NT2/D1 (cell line): ENCODE data around the gene MRPL11.
"Not testable (repeated sequence)": the region's sequence is repeated elsewhere in the genome, so short reads cannot be mapped to it uniquely, and the experiment has no call there.

Source experiments
- DNase-seq: peaks from one replicate; pipeline ENCODE4 v3.0.0-alpha.2; 2011; ENCODE audit warnings: low read depth, low spot score
- H3K27me3 ChIP-seq: 2 replicates; pipeline ENCODE4 v1.6.0; 2011; ENCODE audit warnings: mild to moderate bottlenecking; ENCODE audit not compliant: insufficient read length, insufficient read depth
- H3K36me3 ChIP-seq: 2 replicates; pipeline ENCODE4 v1.6.1; 2011; ENCODE audit warnings: mild to moderate bottlenecking, low read length, mixed read lengths; ENCODE audit not compliant: insufficient read depth, insufficient read length
- H3K4me1 ChIP-seq: 2 replicates; pipeline ENCODE4 v1.5.1; 2011; ENCODE audit not compliant: insufficient read depth, insufficient read length
- H3K4me3 ChIP-seq: 2 replicates; pipeline ENCODE4 v1.5.1; 2011; ENCODE audit warnings: low read depth; ENCODE audit not compliant: insufficient read length
- H3K9ac ChIP-seq: 2 replicates; pipeline ENCODE4 v1.6.0; 2011; ENCODE audit warnings: low read depth; ENCODE audit not compliant: insufficient read length
- H3K9me3 ChIP-seq: 2 replicates; pipeline ENCODE4 v1.5.1; 2011; ENCODE audit warnings: mild to moderate bottlenecking, low read length; ENCODE audit not compliant: insufficient read depth
- SUZ12 ChIP-seq: IDR thresholded peaks from 2 replicates; pipeline ENCODE4 v1.6.1; 2011; ENCODE audit not compliant: insufficient read length, insufficient read depth; ENCODE audit errors: extremely low read depth
- YY1 ChIP-seq: IDR thresholded peaks from 2 replicates; pipeline ENCODE4 v1.6.1; 2011; ENCODE audit not compliant: insufficient read length, insufficient read depth
- ZNF274 ChIP-seq: IDR thresholded peaks from 2 replicates; pipeline ENCODE4 v1.6.1; 2011; ENCODE audit warnings: mild to moderate bottlenecking, low read depth, low read length

Gene MRPL11

DNA sequence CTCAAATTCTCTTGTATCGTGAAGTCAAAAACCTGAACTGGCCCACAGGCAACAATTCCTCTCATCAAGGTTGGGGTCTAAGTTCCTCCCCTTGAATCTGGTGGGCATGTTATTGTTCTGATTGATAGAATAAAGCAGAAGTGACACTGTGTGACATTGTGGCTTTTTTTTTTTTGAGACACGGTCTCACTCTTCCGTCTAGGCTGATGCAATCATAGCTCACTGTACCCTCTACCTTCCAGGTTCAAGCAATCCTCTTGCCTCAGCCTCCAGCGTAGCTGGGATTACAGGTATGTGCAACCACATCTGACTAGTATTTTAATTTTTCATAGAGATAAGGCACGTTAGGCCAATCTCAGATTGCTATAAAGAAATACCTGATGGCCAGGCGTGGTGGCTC, 19.2 kb upstream of the MRPL11 start:
- Histone ChIP-seq H3K9ac (no peak overlapping the region), H3K36me3 (no peaks in the 10 kb centered on the region), H3K9me3 (no peaks in the 10 kb centered on the region; the same call in 1 of the 2 replicates), H3K27me3 (no peaks in the 10 kb centered on the region), H3K4me1 (peaks cover 2% of the 10 kb centered on the region), H3K4me3 (no peak overlapping the region)
- no peak for DNase-seq
- TF ChIP-seq ZNF274 (no peak), SUZ12 (no peak), YY1 (no peak)

DNA sequence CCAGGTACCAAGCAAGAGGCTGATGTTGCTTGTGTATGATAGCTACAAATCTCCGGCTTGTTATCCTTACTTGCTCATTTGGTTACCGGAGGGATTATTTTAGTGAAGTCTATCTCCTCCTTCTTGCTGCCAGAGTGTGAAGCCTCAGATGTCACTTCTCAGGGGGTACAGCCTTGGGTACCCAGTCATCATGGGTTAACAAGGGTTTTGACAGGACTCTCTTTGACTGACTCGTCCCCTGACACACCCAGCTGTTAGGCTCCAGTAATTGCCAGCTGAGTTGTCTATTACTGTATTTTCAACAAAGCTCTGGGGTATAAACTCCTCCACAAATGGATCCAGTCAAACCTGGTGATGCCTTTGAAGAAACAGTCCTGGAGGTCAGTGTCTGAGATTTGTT, 16.2 kb upstream of the MRPL11 start:
- DNase-seq: no peak
- H3K4me1 ChIP-seq: peaks cover 2% of the 10 kb centered on the region
- H3K27me3 ChIP-seq: peaks cover 3% of the 10 kb centered on the region
- TF ChIP-seq SUZ12: no peak
- no peak for TF ChIP-seq YY1
- TF ChIP-seq ZNF274: no peak
- no peak overlapping the region for H3K9ac ChIP-seq
- no peaks in the 10 kb centered on the region for H3K36me3 ChIP-seq
- H3K9me3 ChIP-seq: peaks cover 13% of the 10 kb centered on the region; the same call in 1 of the 2 replicates
- no peak overlapping the region for H3K4me3 ChIP-seq

DNA sequence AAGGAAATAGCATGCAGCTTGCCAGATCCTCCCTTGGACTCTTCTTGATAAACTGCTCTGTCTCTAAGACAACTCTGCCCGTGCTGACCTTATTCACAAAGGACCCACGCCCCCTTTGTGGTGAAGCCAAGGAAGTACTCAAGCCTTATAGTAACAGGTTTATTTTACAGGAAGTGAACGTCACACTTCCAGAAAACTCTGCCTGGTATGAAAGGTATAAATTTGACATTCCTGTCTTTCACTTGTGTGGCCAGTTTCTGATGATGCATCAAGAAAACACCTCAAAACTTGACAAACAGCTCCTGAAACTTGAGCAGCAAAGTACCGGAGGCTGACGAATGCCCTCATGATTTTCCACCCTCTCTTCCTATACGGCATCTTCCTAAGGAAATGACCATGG, 15.6 kb upstream of the MRPL11 start:
- H3K4me1 ChIP-seq: peaks cover 2% of the 10 kb centered on the region
- no peak overlapping the region for H3K4me3 ChIP-seq
- peaks cover 3% of the 10 kb centered on the region for H3K27me3 ChIP-seq
- no peak for TF ChIP-seq YY1
- TF ChIP-seq SUZ12: no peak
- no peak for TF ChIP-seq ZNF274
- H3K36me3 ChIP-seq: no peaks in the 10 kb centered on the region
- peaks cover 13% of the 10 kb centered on the region; the same call in 1 of the 2 replicates for H3K9me3 ChIP-seq
- no peak for DNase-seq
- H3K9ac ChIP-seq: no peak overlapping the region

DNA sequence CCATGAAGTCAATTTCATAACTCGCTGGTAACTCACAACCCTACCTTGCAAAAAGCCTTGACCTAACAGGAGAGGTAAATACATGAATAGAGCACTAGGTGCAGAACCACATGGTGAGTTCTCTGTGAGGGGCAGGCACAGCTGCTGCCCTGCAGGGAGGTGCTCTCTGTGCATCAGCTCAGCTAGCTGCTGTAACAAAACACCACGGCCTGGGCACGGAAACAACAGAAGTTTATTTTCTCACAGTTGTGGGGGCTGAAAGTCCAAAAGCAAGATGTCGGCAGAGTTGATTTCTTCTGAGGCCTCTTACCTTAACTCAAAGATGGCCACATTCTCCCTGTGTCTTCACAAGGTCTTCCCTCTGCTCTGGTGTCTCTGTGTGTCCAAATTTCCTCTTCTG, 13.0 kb upstream of the MRPL11 start:
- Histone ChIP-seq H3K9me3 (peaks cover 13% of the 10 kb centered on the region; the same call in 1 of the 2 replicates), H3K36me3 (no peaks in the 10 kb centered on the region), H3K4me3 (no peak overlapping the region), H3K27me3 (peaks cover 3% of the 10 kb centered on the region), H3K4me1 (peaks cover 2% of the 10 kb centered on the region), H3K9ac (no peak overlapping the region)
- DNase-seq: no peak
- TF ChIP-seq ZNF274 (no peak), SUZ12 (no peak), YY1 (no peak)

DNA sequence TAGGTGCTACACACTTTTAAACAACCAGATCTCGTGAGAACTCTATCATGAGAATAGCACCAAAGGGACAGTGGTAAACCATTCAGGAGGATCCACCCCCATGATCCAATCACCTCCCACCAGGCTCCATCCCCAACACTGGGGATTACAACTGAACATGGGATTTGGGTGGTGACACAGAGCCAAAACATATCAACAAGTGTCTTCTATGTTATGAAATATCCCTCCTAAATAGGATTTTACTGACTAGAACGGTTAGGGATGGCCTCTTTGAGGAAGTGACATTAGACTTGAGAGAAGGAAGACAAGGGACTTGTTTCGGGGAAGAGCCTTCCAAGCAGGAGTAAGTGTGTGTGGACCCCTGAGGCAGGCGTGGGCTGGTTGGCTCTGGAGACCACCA, 11.9 kb upstream of the MRPL11 start:
- no peaks in the 10 kb centered on the region for H3K36me3 ChIP-seq
- H3K4me3 ChIP-seq: no peak overlapping the region
- no peaks in the 10 kb centered on the region for H3K4me1 ChIP-seq
- peaks cover 3% of the 10 kb centered on the region for H3K27me3 ChIP-seq
- H3K9ac ChIP-seq: no peak overlapping the region
- H3K9me3 ChIP-seq: peaks cover 13% of the 10 kb centered on the region; the same call in 1 of the 2 replicates
- no peak for DNase-seq
- no peak for TF ChIP-seq SUZ12
- TF ChIP-seq YY1: no peak
- no peak for TF ChIP-seq ZNF274

DNA sequence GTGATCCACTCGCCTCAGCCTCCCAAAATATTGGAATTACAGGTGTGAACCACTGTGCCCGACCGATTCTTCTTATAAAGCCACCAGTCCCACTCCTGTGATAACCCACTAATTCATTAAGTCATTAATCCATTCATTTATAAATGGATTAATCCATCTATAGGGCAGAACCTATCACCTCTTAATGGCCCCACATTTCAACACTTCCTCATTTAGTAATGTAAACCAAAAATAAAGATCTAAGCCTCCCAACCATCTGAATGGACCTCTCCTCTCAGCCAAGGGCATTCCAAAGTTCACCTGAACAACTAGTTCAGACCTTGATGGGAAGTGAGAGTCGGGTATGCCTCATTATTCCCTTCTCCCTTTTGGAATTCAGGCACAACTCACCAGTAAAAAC, 9.9 kb upstream of the MRPL11 start:
- Histone ChIP-seq H3K27me3 (peaks cover 3% of the 10 kb centered on the region), H3K9ac (no peak overlapping the region), H3K4me3 (no peak overlapping the region), H3K9me3 (peaks cover 24% of the 10 kb centered on the region; the same call in 1 of the 2 replicates), H3K4me1 (no peaks in the 10 kb centered on the region), H3K36me3 (no peaks in the 10 kb centered on the region)
- TF ChIP-seq SUZ12: no peak
- no peak for TF ChIP-seq YY1
- TF ChIP-seq ZNF274: no peak
- no peak for DNase-seq

DNA sequence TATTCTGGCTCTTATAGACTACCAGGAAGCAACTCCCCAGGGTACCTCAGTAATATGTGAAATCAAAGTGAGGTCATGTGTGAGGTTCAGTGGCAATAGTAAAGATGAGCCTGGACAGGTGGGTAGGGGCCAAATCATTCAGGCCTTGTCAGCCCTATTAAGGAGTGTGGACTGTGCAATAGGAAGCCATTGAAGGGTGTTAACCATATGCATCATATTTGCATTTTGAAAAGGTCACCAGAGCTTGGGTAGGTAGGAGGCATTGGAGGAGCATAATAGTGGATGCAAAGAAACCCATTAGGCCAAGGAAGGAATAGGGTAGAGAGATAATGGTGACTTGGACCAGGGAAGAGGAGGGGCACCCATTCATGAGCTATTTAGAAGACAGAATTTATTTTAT, 8.4 kb upstream of the MRPL11 start:
- Histone ChIP-seq H3K36me3 (no peaks in the 10 kb centered on the region), H3K9ac (no peak overlapping the region), H3K27me3 (peaks cover 3% of the 10 kb centered on the region), H3K4me3 (no peak overlapping the region), H3K9me3 (peaks cover 25% of the 10 kb centered on the region; the same call in 1 of the 2 replicates), H3K4me1 (no peaks in the 10 kb centered on the region)
- no peak for DNase-seq
- TF ChIP-seq YY1 (no peak), ZNF274 (no peak), SUZ12 (no peak)

DNA sequence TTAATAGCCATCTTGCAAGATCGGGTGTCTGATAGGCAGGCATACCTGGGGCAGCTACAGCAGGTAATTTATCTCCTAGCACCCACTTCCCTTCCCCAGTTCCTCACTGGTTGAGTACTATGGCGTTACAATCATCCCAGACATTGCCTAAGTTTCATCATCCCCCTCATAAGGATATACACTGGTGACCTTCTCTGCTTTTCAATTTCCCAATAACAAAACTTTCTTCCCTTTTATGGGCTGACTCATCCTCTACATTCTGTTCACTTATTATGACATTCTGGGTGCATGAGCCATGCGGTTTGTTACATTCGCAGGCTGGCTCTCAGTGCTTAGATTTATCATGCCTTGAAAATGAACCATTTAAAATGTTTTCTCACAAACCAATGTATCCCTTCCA, 5.0 kb upstream of the MRPL11 start:
- H3K4me1 ChIP-seq: no peaks in the 10 kb centered on the region
- no peak for DNase-seq
- no peaks in the 10 kb centered on the region for H3K36me3 ChIP-seq
- peaks cover 25% of the 10 kb centered on the region; the same call in 1 of the 2 replicates for H3K9me3 ChIP-seq
- H3K27me3 ChIP-seq: no peaks in the 10 kb centered on the region
- no peak overlapping the region for H3K9ac ChIP-seq
- no peak overlapping the region for H3K4me3 ChIP-seq
- TF ChIP-seq ZNF274 (no peak), SUZ12 (no peak), YY1 (no peak)

DNA sequence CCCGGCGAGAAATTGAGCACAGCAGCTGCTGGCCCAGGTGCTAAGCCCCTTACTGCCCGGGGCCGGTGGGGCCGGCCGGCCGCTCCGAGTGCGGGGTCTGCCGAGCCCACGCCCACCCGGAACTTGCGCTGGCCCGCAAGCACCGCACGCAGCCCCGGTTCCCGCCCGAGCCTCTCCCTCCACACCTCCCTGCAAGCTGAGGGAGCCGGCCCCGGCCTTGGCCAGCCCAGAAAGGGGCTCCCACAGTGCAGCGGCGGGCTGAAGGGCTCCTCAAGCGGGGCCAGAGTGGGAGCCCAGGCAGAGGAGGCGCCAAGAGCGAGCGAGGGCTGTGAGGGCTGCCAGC, 2.3 kb upstream of the MRPL11 start:
- H3K27me3 ChIP-seq, H3K9ac ChIP-seq, H3K4me1 ChIP-seq, H3K4me3 ChIP-seq, DNase-seq: not testable (repeated sequence)
- Histone ChIP-seq H3K36me3 (peaks cover 15% of the 10 kb centered on the region), H3K9me3 (peaks cover 25% of the 10 kb centered on the region; the same call in 1 of the 2 replicates)

DNA sequence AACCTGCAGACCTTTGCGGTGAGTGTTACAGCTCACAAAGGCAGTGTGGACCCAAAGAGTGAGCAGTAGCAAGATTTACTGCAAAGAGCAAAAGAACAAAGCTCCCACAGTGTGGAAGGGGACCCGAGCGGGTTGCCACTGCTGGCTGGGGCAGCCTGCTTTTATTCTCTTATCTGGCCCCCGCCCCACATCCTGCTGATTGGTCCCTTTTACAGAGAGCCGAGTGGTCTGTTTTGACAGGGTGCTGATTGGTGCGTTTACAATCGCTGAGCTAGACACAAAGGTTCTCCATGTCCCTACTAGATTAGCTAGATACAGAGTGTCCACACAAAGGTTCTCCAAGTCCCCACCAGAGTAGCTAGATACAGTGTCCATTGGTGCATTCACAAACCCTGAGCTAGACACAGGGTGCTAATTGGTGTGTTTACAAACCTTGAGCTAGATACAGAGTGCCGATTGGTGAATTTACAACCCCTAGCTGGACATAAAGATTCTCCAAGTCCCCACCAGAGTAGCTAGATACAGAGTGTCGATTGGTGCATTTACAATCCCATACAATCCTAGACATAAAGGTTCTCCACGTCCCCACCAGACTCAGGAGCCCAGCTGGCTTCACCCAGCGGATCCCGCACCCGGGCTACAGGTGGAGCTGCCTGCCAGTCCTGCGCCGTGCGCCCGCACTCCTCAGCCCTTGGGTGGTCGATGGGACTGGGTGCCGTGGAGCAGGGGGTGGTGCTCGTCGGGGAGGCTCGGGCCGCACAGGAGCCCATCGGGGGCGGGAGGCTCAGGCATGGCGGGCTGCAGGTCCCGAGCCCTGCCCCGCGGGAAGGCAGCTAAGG, 1.7 kb upstream of the MRPL11 start:
- H3K4me3 ChIP-seq, DNase-seq, H3K9ac ChIP-seq, H3K27me3 ChIP-seq, H3K4me1 ChIP-seq: not testable (repeated sequence)
- Histone ChIP-seq H3K9me3 (peaks cover 25% of the 10 kb centered on the region; the same call in 1 of the 2 replicates), H3K36me3 (peaks cover 21% of the 10 kb centered on the region)
